ENCODE measurements around the gene MACROD2. TPM values are rescaled to one million over a fixed set of nuclear protein-coding genes. Genes with fewer than 3 reads are reported as not detected.

MACROD2 gene
- total RNA-seq, 4 donors from 2014 or later: 8.7 to 17.8 (median 10.8) TPM

- Histone ChIP-seq H3K36me3 (no peaks in the 10 kb centered on the region), H3K4me3 (replicated peaks in 1 of 3) (no peak overlapping the region), H3K4me1 (no peaks in the 10 kb centered on the region), H3K9me3 (no peaks in the 10 kb centered on the region), H3K27me3 (no peaks in the 10 kb centered on the region), H3K27ac (no peak overlapping the region)
- TF ChIP-seq CTCF (IDR thresholded peaks at IDR 0.05) (no peak), POLR2A (IDR thresholded peaks at IDR 0.05) (no peak)
- 63 to 72% methylated on average over 3 of the region's 3 CpGs for WGBS, 2 donors
- intact Hi-C loops (cut with DNase I): no loop called here
- no peak for DNase-seq
Measured at GRCh38 chr20:15918631-15919030, 1923.3 kb downstream of the MACROD2 start.

GRCh38 chr20:15919118-15919517, 1923.8 kb downstream of the MACROD2 start:
- DNase-seq: no peak
- 81 to 85% methylated on average over 4 of the region's 4 CpGs for WGBS, 2 donors
- intact Hi-C loops (cut with DNase I): no loop called here
- H3K36me3 ChIP-seq: no peaks in the 10 kb centered on the region
- H3K27ac ChIP-seq: no peak overlapping the region
- H3K4me1 ChIP-seq: no peaks in the 10 kb centered on the region
- H3K27me3 ChIP-seq: no peaks in the 10 kb centered on the region
- no peaks in the 10 kb centered on the region for H3K9me3 ChIP-seq
- H3K4me3 ChIP-seq (replicated peaks in 1 of 3): no peak overlapping the region
- no peak for TF ChIP-seq CTCF (IDR thresholded peaks at IDR 0.05)
- TF ChIP-seq POLR2A (IDR thresholded peaks at IDR 0.05): no peak

- TF ChIP-seq POLR2A (IDR thresholded peaks at IDR 0.05) (no peak), CTCF (IDR thresholded peaks at IDR 0.05) (no peak)
- no peaks in the 10 kb centered on the region for H3K4me1 ChIP-seq
- H3K9me3 ChIP-seq: no peaks in the 10 kb centered on the region
- intact Hi-C loops (cut with DNase I): no loop called here
- no peaks in the 10 kb centered on the region for H3K36me3 ChIP-seq
- DNase-seq: no peak
- 85 to 88% methylated on average over 4 of the region's 4 CpGs for WGBS, 2 donors
- H3K27ac ChIP-seq: no peak overlapping the region
- H3K4me3 ChIP-seq (replicated peaks in 1 of 3): no peak overlapping the region
- no peaks in the 10 kb centered on the region for H3K27me3 ChIP-seq
Measured at GRCh38 chr20:15921930-15922329, 1926.6 kb downstream of the MACROD2 start.

- H3K4me3 ChIP-seq (replicated peaks in 1 of 3): no peak overlapping the region
- intact Hi-C loops (cut with DNase I): no loop called here
- 91 to 100% methylated on average over 1 of the region's 1 CpG for WGBS, 2 donors
- no peak for DNase-seq
- no peaks in the 10 kb centered on the region for H3K9me3 ChIP-seq
- no peaks in the 10 kb centered on the region for H3K4me1 ChIP-seq
- TF ChIP-seq CTCF (IDR thresholded peaks at IDR 0.05): no peak
- TF ChIP-seq POLR2A (IDR thresholded peaks at IDR 0.05): no peak
- H3K36me3 ChIP-seq: no peaks in the 10 kb centered on the region
- H3K27me3 ChIP-seq: no peaks in the 10 kb centered on the region
- H3K27ac ChIP-seq: no peak overlapping the region
Measured at GRCh38 chr20:15922556-15922955, 1927.2 kb downstream of the MACROD2 start.

- WGBS, 2 donors: 82 to 88% methylated on average over 8 of the region's 8 CpGs
- H3K4me1 ChIP-seq: no peaks in the 10 kb centered on the region
- H3K27me3 ChIP-seq: no peaks in the 10 kb centered on the region
- H3K4me3 ChIP-seq (replicated peaks in 1 of 3): no peak overlapping the region
- intact Hi-C loops (cut with DNase I): no loop called here
- DNase-seq: peak; percentile 15 to 37
- no peaks in the 10 kb centered on the region for H3K9me3 ChIP-seq
- no peak overlapping the region for H3K27ac ChIP-seq
- TF ChIP-seq POLR2A (IDR thresholded peaks at IDR 0.05) (no peak), CTCF (IDR thresholded peaks at IDR 0.05) (no peak)
- no peaks in the 10 kb centered on the region for H3K36me3 ChIP-seq
Measured at GRCh38 chr20:15923030-15923776, 1927.9 kb downstream of the MACROD2 start.
